Amniotic epithelial cell (primary cell): ENCODE data around the gene PANK2.
"Not testable (repeated sequence)": the region's sequence is repeated elsewhere in the genome, so short reads cannot be mapped to it uniquely, and the experiment has no call there.

ENCODE experiments used
- DNase-seq: peaks from one replicate; pipeline ENCODE4 v3.0.0-alpha.2; 2010; ENCODE audit warnings: low read depth

The PANK2 gene

DNA sequence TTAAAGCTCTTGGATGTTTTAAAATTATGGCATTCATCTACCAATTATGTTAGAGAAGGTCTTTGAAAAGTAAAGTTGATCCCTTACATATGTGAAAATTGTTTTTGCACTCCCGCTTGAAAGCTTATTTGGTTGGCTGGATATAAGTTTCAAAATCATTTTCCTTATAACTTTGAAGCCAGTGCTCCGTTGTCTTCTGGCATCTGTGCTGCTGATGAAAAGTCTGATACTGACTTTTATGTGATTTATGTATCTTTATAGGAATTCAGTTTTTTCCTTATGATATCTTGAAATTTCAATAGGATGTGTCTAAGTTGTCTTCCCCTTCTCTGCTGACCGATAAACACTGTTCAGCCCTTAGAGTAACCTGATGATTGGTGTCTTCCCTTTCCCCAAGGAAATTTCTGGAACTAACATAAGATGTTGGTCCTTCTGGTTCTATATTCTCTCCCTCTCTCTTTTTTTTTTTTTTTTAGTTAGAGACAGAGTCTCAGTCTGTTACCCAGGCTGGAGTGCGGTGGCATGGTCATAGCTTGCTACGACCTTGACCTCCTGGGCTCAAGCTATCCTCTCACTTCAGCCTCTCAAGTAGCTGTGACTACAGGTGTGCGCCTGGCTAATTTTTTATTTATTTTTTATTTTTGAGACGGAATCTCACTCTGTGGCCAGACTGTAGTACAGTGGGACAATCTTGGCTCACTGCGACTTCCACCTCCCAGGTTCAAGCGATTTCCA is 12.7 kb downstream of the PANK2 start:
- no peak for DNase-seq

DNA sequence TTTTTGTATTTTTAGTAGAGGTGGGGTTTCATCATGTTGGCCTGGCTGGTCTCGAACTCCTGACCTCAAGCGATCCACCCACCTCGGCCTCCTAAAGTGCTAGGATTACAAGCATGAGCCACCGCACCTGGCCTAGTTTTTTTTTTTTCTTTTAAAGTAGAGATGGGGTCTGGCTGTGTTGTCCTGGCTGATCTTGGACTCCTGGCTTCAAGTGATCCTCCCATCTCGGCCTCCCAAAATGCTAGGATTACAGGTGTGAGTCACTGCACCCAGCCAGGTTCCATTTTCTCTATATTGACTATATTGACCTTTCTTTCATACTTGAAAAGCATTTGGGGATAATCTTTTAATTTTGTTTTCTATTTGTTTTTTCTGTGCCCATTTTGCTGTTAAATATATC is 13.3 kb downstream of the PANK2 start:
- no peak for DNase-seq

DNA sequence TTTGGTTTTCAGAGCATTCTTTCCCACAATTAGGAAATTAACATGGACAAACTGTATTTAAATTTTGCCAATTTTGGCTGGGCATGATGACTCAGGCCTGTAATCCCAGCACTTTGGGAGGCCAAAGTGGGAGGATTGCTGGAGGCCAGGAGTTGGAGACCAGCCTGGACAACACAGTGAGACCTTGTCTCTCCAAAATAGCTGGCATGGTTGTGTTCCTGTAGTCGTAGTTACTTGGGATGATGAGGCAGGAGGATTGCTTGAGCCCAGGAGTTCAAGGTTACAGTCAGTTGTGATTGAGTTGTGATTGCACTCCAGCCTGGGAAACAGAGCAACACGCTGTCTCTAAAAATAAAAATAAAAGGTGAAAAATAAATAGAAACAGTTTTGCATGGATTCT is 15.0 kb downstream of the PANK2 start:
- DNase-seq, result no peak

DNA sequence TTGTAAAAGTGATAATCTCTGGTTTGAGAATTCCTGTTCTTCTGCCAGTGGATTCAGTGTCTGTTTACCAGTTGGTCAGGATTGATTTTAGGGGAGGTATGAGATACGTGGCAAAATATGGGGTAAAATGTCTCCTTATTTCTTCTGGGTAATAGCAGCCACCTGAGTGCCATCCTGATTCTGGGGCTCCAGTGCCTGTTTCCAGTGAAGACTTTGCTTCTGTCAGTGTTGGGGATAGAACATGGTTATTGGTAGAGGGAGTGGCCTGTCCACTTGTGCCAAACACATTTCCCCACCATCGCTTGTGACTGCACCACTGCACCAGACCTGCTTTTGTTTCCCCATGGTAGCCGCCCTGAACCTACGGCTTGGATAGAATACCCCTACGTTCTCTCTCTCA is 15.7 kb downstream of the PANK2 start:
- DNase-seq, result no peak

DNA sequence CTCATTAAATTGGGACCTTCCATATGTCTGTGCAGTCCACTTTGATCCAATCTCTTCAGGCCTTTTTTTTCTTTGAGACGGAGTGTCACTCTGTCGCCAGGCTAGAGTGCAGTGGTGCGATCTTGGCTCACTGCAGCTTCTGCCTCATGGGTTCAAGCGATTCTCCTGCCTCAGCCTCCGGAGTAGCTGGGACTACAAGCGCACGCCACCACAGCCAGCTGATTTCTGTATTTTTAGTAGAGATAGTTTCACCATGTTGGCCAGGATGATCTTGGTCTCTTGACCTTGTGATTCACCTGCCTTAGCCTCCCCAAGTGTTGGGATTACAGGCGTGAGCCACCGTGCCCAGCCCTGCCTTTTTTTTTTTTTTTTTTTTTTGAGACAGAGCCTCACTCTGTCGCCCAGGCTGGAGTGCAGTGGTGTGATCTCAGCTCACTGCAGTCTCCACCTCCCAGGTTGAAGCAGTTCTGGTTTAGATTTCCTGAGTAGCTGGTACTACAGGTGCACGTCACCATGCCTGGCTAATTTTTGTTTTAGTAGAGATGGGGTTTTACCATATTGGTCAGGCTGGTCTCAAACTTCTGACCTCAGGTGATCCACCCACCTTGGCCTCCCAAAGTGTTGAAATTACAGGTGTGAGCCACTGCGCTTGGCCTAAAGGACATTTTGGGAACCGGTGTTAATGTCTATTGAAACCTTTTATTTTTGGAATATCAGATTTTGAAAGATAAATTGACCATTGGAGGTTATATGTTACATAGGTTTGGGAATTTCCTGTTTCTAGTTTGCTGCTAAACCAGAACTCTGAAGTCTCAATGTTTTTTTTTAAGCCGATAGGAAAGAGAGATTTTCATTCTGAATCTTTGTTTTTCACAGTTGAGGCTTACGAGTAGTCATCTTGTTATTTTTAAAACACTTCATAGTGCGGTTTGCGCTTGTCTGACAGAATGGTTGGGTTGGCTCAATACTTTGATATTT is 17.8 kb downstream of the PANK2 start:
- not testable (repeated sequence) for DNase-seq

DNA sequence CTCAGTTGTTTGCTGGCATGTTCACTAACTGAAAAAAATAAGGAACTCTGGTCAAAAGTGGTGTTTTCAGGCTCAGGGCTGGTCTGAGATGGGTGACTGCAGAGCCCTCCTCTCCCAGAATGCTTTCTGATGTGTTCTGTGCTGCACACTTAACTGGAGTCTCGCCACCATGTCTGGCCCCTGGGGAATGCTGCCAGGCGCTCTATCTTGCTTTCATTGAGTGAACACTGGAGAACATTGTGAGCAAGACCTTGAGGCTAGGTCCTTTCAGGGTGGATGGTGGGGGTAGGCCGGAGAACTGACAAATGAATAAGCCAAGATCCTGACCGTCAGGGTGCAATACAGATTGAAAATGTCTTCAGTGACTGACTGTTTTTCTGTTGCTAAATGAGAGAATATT is 19.5 kb downstream of the PANK2 start:
- DNase-seq, result no peak

DNA sequence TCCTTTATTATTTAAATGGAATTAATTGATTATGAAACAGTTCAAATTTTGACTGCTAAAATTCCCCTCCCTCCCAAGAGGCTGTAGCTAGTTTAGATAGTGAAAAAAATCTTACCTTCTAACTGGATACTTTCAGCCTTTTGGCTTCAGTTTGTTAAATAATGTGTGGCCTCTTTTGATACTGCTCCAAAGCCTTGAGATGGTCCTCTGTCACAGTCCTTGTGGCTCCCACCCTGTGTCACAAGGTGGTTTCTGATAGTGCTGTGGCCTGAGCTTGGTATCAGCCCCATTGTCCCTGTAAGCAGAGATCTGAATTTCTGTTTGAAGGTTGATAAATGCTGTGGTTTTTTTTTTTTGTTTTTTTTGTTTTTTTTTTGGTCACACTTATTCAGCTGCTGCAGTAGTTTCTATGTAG is 20.8 kb downstream of the PANK2 start:
- DNase-seq, result no peak

DNA sequence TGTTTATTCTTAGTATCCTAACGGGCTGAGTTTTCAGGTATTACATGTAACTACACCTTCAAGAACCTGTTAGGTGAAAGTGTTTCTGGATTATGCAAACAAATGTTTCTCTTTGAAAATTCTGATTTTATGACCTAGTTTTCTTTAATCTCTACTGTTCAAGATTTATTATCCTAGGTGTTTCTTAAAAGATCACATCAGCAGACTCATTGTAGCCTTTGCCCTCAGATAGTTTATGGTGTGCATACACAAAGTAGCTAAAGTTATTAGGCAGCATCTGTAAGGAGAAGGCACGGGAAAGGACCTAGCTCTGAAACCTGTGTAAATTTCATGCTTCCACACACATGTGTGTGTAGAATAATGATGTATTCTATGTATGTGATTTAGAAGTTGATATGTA is 21.7 kb downstream of the PANK2 start:
- no peak for DNase-seq

DNA sequence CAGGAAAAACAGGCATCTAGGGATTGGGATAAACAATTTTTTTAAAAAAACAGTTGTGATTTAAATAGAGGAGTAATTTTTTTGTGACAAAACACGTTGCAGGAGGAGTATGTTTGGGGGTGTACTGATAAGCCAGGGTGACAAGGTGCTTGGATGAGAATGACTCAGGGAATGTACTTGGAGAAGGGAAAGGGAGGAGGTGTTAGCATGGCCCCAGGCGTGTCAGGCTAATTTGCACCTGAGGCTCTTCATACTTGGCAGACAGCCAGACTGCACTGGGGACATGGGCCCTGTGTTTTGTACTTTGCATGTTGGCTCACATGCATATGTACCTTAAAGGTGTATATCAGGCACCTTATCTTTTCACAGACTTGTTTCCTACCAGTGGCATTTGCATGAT is 22.8 kb downstream of the PANK2 start:
- DNase-seq, result no peak

DNA sequence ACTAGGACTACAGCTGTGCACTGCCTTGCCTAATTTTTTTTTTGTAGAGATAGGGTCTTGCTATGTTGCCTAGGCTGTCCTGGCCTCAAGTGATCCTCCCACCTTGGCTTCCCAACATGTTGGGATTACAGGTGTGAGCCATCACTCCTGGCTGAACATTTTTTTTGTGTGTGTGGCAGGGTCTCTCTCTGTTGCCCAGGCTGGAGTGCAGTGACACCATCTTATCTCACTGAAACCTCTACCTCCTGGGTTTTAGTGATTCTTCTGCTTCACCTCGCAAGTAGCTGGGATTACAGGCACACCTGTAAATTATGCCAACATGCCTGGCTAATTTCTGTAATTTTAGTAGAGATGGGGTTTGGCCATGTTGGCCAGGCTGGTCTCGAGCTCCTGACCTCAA is 25.3 kb downstream of the PANK2 start:
- DNase-seq, result no peak

DNA sequence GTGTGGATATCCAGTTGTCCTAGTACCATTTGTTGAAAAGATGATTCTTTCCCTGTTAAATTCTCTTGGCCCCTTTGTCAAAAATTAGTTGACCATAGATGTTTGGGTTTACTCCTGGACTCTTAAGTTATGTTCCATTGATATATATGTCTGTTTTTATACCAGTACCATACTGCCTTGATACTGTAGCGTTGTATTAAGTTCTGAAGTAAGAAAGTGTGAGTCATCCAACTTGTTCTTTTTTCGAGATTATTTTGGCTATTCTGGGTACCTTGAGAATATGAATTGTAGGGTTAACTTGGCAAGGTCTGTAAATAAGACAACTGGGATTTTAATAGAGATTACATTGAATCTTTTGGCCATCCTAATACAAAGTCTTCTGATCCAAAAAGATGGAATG is 26.5 kb downstream of the PANK2 start:
- DNase-seq, result no peak

DNA sequence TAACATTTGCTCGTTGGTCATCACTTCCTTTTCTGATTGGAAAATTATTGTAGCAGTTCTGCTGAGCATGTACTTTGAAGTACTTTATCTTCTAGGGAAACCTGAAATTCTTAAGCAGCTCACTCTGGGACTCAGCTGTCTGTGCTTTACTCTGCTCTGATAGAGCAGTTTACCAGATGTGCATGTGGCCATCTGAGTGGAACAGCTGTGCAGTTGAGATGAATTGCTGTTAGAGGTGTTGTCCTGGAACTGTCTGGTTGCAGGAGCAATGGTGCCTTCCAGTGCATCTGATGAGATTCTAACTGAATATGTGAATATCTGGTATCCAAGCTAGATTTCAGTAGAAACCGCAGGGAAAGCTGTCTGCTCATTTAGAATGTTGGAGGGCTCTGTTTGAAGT is 27.2 kb downstream of the PANK2 start:
- no peak for DNase-seq

DNA sequence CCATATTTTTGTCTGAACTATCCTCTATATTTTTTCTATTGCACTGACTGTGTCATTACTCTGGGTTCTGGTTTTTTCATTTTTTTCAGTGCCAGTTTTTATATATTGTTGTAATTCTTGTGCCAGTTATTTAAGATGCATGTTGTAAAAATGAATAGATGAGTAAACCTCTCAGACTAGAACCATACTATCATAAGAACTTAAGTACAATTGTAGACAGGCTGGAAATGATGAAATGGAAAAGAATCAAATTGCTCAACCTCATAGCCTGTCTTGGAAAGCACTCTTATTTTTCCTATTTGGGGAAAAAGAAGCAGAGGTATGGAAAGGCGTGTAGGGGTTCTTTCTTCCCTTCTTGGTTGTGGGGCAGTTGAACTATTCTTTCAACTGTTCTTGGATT is 30.2 kb downstream of the PANK2 start:
- peak; percentile 85 for DNase-seq

DNA sequence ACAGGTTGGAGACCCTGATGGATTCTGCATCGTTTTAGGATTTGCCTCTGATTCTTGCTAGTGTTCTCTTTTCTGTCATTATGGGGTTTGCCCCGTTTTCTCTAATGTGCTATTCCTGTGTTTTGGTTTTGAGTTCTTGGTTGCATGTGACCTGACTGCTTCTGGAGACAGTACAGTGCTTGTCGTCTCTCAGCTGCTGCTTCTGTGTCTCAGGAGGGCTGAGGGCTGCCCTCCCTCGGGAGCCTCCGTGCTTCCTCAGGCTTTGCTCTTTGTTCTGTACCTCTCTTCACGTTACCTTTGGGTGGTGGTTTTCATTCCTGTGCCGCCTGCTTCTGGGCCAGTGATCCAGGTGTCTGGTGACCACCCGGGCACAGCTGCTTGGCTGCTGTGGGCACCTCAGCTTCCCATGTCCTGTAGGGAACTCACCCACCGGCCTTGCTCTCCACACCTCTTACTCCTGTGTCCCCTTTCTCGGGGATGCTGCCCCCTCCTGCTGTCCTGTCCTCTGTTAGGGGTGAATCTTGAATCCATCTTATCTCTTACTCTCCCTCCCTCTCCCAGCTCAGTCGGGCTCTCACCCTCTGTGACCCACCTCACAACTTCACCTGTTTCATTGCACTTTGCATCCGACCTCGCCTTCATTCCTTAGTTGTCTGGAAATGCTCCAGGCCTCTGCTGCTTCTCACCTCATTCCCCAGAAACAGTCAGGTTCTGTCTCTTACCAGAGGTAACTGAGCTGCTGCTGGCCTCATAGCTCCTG is 33.2 kb downstream of the PANK2 start:
- no peak for DNase-seq

DNA sequence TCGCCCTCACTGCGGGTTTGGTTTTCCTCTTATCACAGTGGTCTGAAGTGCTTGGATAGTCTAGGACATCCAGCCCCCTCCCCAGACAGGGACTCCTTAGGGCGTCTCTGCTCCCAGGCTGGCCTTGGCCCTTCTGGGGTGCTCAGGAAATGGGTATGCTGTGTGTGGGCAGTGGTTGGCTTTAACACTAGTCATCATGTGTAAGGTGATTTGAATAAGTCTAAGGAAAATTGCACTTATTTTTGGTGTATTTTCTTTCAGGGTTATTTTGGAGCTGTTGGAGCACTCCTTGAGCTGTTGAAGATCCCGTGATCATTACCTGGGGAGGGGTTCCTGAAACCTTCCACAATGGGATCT is 33.8 kb downstream of the PANK2 start:
- no peak for DNase-seq

DNA sequence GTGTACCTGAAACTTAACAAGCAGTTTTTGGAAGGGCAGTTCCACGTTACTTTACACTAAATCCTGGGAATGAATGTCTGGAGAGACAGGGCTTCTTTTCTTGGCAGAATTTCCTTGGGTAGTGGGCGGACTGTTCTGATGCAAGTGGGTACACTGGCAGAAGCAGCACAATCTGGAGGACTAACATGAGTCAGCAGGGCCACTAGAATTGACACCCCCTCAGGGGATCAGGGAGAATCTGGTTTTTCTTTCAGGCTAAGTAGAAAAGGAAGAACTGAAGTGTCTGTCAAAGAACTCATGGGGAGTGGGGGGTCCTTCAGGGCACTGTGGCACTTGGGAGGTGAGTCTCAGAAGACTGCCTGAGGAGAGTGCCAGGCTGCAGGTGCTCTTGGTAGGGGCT is 34.6 kb downstream of the PANK2 start:
- peak; percentile 57 for DNase-seq

DNA sequence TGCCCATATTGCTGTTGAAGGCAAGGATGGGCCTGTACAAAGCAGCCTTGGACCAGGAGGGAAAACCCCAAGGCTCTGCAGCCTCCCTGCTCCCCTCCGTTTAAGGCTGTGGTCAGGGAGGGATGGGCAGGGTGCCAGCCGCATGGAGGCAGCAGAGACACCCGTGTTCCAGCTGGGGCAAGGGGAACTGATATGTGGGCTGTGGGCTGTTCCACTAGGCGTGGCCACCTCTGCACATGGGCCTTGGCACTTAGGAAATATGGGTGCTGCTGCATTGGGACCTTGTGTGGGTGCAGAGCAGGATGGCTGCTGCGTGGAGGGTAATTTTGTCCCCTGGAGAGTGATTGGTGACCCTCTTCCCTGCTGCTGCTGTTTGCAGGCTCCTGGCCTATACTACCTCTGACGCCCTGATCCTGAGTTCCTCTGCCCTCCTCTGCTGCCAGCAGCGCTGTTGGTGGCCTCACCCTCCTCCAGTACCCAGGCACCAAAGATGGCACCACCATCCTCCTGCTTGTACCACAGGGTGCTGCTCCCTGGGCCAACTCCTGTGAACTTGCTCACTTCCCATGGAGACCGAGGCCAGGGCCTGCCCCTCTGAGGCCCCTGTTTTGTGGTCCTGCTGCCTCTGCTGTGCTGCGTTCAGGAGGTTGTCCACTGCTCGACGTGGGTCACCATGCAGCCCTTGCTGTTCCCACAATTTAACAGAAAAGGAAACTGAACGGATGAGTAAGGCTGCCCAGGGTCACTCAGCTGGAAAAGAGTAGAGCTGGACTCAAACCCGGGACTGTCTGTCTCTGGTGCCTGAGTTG is 35.3 kb downstream of the PANK2 start:
- DNase-seq, result no peak

DNA sequence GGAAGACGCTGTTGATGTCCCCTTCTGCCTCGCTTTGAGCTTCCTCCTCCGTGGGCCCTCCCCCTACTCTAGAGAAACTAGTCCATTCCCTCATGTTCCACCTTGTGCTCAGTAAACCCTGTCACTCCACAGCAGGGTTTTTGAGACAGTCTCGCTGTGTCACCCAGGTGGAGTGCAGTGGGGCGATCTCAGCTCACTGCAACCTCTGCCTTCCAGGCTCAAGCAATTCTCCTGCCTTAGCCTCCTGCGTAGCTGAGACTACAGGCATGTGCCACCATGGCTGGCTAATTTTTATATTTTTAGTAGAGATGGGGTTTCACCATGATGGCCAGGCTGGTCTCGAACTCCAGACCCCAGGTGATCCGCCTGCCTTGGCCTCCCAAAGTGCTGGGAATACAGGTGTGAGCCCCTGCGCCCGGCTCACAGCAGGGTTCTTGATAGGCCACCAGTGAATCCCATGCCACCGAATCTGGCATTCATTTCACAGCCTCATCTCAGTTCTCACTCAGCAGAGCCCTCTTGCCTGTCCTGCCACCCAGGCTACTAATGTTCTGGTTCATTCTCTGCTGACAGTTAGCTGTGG is 36.0 kb downstream of the PANK2 start:
- no peak for DNase-seq

DNA sequence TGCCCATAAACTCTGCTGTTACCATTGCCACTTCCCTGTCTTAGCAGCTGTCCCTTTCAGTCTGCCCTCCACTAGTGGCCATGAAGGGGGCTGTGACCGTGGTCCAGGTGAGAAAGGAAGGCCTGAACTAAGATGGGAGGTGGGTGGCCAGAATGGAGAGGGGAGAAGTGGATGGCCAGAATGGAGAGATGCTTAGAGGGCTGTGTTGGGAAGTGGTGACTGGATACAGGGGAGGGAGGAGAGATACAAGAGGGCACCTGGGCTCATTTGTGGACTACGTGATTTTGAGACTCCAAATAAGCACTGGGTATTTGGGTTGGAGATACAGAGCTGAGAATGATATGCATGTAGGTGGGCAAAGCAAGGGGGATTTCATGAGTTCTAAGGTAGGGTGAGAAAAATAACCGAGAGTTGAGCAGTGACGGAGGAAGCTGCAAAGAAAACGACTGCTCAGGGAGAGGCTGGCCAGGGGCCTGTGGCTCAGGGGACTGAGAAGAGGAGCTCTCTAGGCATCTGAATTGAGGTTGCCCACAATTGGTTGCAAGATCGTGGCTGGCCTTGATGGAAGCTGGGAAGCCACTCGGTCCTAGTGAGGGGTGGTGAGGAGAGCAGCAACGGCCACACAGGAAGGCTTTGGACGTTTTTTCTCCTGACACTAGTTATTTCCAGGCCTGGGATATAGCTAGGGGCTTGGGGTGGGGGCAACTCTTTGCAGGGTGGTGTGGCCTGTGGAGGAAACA is 36.9 kb downstream of the PANK2 start:
- no peak for DNase-seq

DNA sequence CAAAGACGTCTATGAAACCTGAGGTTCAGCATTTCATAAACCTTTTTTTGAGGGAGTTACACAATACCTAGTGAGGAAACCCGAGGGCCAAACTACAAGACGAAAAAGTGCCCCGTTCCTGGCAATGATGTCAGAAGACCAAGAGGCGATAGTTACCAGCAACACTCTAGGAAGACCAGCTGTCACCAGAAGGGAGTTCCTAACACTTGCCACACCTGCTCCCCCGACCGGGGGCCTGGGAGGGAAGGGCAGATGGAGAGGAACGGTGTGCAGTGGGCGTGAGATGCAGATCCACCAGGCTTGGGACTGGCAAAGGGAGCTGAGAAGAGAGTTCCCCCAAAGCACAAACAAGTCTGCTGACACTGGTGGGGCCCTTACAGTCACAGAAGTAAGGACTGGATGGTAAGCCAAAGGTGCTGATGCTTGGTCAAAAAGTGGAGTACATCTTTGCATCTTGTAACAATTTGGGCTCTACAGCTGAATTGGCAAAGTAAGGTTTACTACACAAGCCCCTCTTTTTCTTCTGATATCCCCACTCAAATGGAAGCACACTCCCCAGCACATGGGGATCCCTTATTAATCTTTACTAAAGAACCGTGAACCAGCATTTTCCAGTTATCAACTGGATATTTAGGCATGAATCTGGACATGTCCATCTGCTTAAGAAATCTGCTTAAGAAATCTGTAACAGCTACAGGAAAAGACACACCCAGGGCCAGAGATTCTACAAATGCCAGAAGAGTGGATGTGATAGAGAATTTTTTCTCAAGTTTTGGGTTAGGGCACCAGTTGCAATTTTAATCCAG is 38.5 kb downstream of the PANK2 start:
- peak; percentile 71 for DNase-seq
